K562 (cell line): ENCODE data around the gene GPN3. TPM values are rescaled to one million over a fixed set of nuclear protein-coding genes. Genes with fewer than 3 reads are reported as not detected.

ENCODE experiments used
- ATAC-seq: fragments of 200-7000 bp; cut with Tn5 transposase; 3 replicates; pipeline ENCODE4 v1.9.1; 2020; ENCODE audit warnings: moderate library complexity
- BruUV-seq: library from RNA; stranded (reverse); fragments of 400-500 nt; replicated peaks from 2 replicates; lab custom pipeline; 2021; lab: Mats Ljungman, UMichigan
- CTCF ChIA-PET: fragments of 300-600 bp; formaldehyde crosslinking; extraction: SDS; loops from one replicate; lab custom pipeline; 2021; ENCODE audit warnings: low intra/inter-chr PET ratio; lab: Yijun Ruan, JAX
- POLR2A ChIA-PET: fragments of 300-600, 350-650 bp; sonication (Branson Sonifier 250); formaldehyde crosslinking; extraction: SDS; loops from one replicate; lab custom pipeline; 2021; ENCODE audit warnings: antibody characterized with exemption, inconsistent platforms; lab: Yijun Ruan, JAX
- DNase-seq, 4 experiments: peaks; one replicate each; pipeline versions ENCODE4 v3.0.0 to v3.0.0-alpha.2; 2011 to 2018; ENCODE audit warnings: low spot score in 3 of 4, mixed read lengths in 3 of 4; ENCODE audit errors: extremely low read depth in 1 of 4
- FAIRE-seq: peaks from 2 replicates; lab custom pipeline; 2011; peaks lifted over from hg19 to GRCh38; lab: Jason Lieb, UNC
- H2AFZ ChIP-seq: 2 replicates; pipeline ENCODE4 v1.6.0; 2011; ENCODE audit warnings: low read depth, low read length, control low read depth, inconsistent platforms
- H3K27ac ChIP-seq: fragments of 200-600 bp; 3 replicates; pipeline ENCODE4 v1.8.0; 2011; ENCODE audit warnings: low read depth, mild to moderate bottlenecking, control low read depth, inconsistent platforms, low read length, moderate library complexity, mixed read lengths; ENCODE audit errors: extremely low read depth
- H3K27me3 ChIP-seq, 2 experiments: fragments of 300-600 bp in 1 of 2; 2 replicates in 1 of 2; 3 replicates in 1 of 2; pipeline versions ENCODE4 v1.6.0 to v1.8.0; 2011; ENCODE audit warnings: inconsistent platforms in 2 of 2, low read length in 2 of 2, mild to moderate bottlenecking in 1 of 2, mixed read lengths in 1 of 2, moderate library complexity in 1 of 2; ENCODE audit not compliant: control insufficient read depth in 2 of 2, insufficient read depth in 2 of 2
- H3K36me3 ChIP-seq: fragments of 300-600 bp; 3 replicates; pipeline ENCODE4 v1.8.0; 2011; ENCODE audit warnings: mild to moderate bottlenecking, low read length, inconsistent platforms; ENCODE audit not compliant: control insufficient read depth, insufficient read depth
- H3K4me1 ChIP-seq, 2 experiments: fragments of 200-600 bp in 1 of 2; replicated peaks in 1 of 2; 2 replicates in 1 of 2; 3 replicates in 1 of 2; pipeline versions ENCODE4 v1.5.1 to v1.8.0; 2011; ENCODE audit warnings: inconsistent platforms in 2 of 2, low read length in 2 of 2, mild to moderate bottlenecking in 1 of 2, mixed read lengths in 1 of 2, moderate library complexity in 1 of 2; ENCODE audit not compliant: control insufficient read depth in 2 of 2, insufficient read depth in 2 of 2
- H3K4me2 ChIP-seq: 2 replicates; pipeline ENCODE4 v1.6.1; 2011; ENCODE audit warnings: low read length, control low read depth, inconsistent platforms, mixed read lengths; ENCODE audit not compliant: insufficient read depth
- H3K4me3 ChIP-seq: fragments of 200-600 bp; sonication (generic), shearing (Covaris generic); 2 replicates; pipeline ENCODE4 v1.5.1; 2016; ENCODE audit warnings: control low read depth, inconsistent platforms
- H3K79me2 ChIP-seq: fragments of 200-600 bp; 3 replicates; pipeline ENCODE4 v1.8.0; 2011; ENCODE audit warnings: low read length, inconsistent platforms; ENCODE audit not compliant: control insufficient read depth, insufficient read depth
- H3K9ac ChIP-seq, 2 experiments: 2 replicates each; pipeline versions ENCODE4 v1.6.0 to v1.6.1; 2011; ENCODE audit warnings: low read depth in 2 of 2, low read length in 2 of 2, control low read depth in 1 of 2, inconsistent platforms in 1 of 2, mild to moderate bottlenecking in 1 of 2, mixed read lengths in 1 of 2; ENCODE audit not compliant: insufficient read depth in 1 of 2
- H3K9me1 ChIP-seq: one replicate; pipeline ENCODE4 v1.6.0; 2011; ENCODE audit warnings: inconsistent platforms, mild to moderate bottlenecking, low read length, moderate library complexity; ENCODE audit not compliant: control insufficient read depth, insufficient read depth
- H3K9me3 ChIP-seq: replicated peaks from 2 replicates; pipeline ENCODE4 v1.5.1; 2011; ENCODE audit warnings: low read depth, low read length, inconsistent platforms; ENCODE audit not compliant: control insufficient read depth, insufficient read depth
- H4K20me1 ChIP-seq: replicated peaks from 2 replicates; pipeline ENCODE4 v1.6.1; 2011; ENCODE audit warnings: low read length, inconsistent platforms, mixed read lengths; ENCODE audit not compliant: control insufficient read depth, insufficient read depth
- ASH1L ChIP-seq: fragments of 450-650 bp; IDR thresholded peaks from 2 replicates; pipeline ENCODE4 v1.6.1; 2018; ENCODE audit warnings: borderline replicate concordance, mild to moderate bottlenecking, low read depth; ENCODE audit not compliant: partially characterized antibody
- CREB1 ChIP-seq, 2 experiments: sonication (generic) in 1 of 2; formaldehyde crosslinking in 1 of 2; IDR thresholded peaks; 2 replicates each; pipeline versions ENCODE4 v1.6.1 to v1.8.0; 2012 to 2022; ENCODE audit warnings: inconsistent platforms in 1 of 2, mild to moderate bottlenecking in 1 of 2, missing genetic modification reagents in 1 of 2, moderate library complexity in 1 of 2
- HLTF ChIP-seq: fragments of 450-650 bp; IDR thresholded peaks from 2 replicates; pipeline ENCODE4 v1.6.1; 2016
- KDM5B ChIP-seq: fragments of 200-600 bp; sonication (generic); IDR thresholded peaks from 2 replicates; pipeline ENCODE4 v1.6.1; 2012; ENCODE audit warnings: low read depth, mild to moderate bottlenecking, moderate library complexity, low read length, control low read depth, inconsistent platforms; ENCODE audit not compliant: insufficient replicate concordance
- KLF6 ChIP-seq: fragments of 250-450 bp; sonication (Bioruptor Pico); IDR thresholded peaks from 2 replicates; pipeline ENCODE4 v1.4.0; 2020; ENCODE audit warnings: mild to moderate bottlenecking, moderate library complexity, borderline replicate concordance
- MTA1 ChIP-seq: fragments of 450-650 bp; IDR thresholded peaks from 2 replicates; pipeline ENCODE4 v1.6.1; 2017; ENCODE audit warnings: borderline replicate concordance
- NCOA6 ChIP-seq: fragments of 450-650 bp; IDR thresholded peaks from 2 replicates; pipeline ENCODE4 v1.6.1; 2017; ENCODE audit warnings: mild to moderate bottlenecking
- NFE2 ChIP-seq: IDR thresholded peaks from 2 replicates; pipeline ENCODE4 v1.6.1; 2014; ENCODE audit warnings: antibody characterized with exemption, low read depth
- NR2C2 ChIP-seq, 2 experiments: fragments of 200-800 bp in 1 of 2; sonication (Bioruptor generic) in 1 of 2; sonication (generic) in 1 of 2; formaldehyde crosslinking in 1 of 2; IDR thresholded peaks; 2 replicates each; pipeline versions ENCODE4 v1.6.1 to v1.8.0; 2016 to 2022; ENCODE audit warnings: mild to moderate bottlenecking in 1 of 2, missing compliant biosample characterization in 1 of 2, missing genetic modification characterization in 1 of 2, missing genetic modification reagents in 1 of 2
- POLR2B ChIP-seq: fragments of 450-650 bp; IDR thresholded peaks from 2 replicates; pipeline ENCODE4 v1.6.1; 2018; ENCODE audit warnings: low read depth; ENCODE audit not compliant: partially characterized antibody
- SIN3A ChIP-seq, 2 experiments: fragments of 150-350 bp in 1 of 2; IDR thresholded peaks; 2 replicates each; pipeline ENCODE4 v1.6.1; 2011 to 2016; ENCODE audit warnings: borderline replicate concordance in 2 of 2, low read depth in 2 of 2, low read length in 2 of 2, mild to moderate bottlenecking in 2 of 2, moderate library complexity in 2 of 2; ENCODE audit not compliant: control insufficient read depth in 1 of 2
- SNAPC5 ChIP-seq: fragments of 250-450 bp; sonication (Bioruptor Pico); IDR thresholded peaks from 2 replicates; pipeline ENCODE4 v1.8.0; 2021; ENCODE audit warnings: moderate library complexity, mild to moderate bottlenecking, inconsistent platforms
- STAG1 ChIP-seq: sonication (generic); formaldehyde crosslinking; IDR thresholded peaks from 2 replicates; pipeline ENCODE4 v1.5.0; 2020; ENCODE audit warnings: missing genetic modification reagents, borderline replicate concordance
- TAF9B ChIP-seq: fragments of 450-650 bp; IDR thresholded peaks from 2 replicates; pipeline ENCODE4 v1.6.1; 2018; ENCODE audit warnings: mild to moderate bottlenecking; ENCODE audit not compliant: partially characterized antibody
- ZNF143 ChIP-seq: sonication (generic); formaldehyde crosslinking; IDR thresholded peaks from 2 replicates; pipeline ENCODE4 v1.9.0; 2022; ENCODE audit warnings: mild to moderate bottlenecking, missing genetic modification reagents
- WGBS: fragments of 100-300 bp; shearing (Covaris generic); methylation state at CpG from one replicate; pipeline ENCODE4 v1.1.6; 2016; ENCODE audit warnings: low coverage, mixed read lengths; ENCODE audit not compliant: insufficient coverage; ENCODE audit errors: missing lambda C conversion rate; 5-methylcytosine and 5-hydroxymethylcytosine counted together
- in situ Hi-C: fragments of 300-500 bp; cut with MboI; formaldehyde crosslinking; loops from 4 replicates; pipeline ENCODE4 v1.15.0; 2018; ENCODE audit warnings: inconsistent platforms, mixed read lengths
- intact Hi-C: fragments of 100-400 bp; cut with micrococcal nuclease; formaldehyde crosslinking; loops from 2 replicates; pipeline ENCODE4 v1.14.2; 2022
- polyA plus RNA-seq, 8 experiments: library from polyadenylated mRNA; depleted of rRNA in 4 of 8; stranded (reverse) in 5 of 8; unstranded in 3 of 8; fragments of >200 nt; fragmentation: Nextera tagmentation in 2 of 8; fragmentation: Illumina TruSeq in 1 of 8; extraction: Ambion mirVana in 2 of 8; extraction: Trizol in 1 of 8; gene quantifications; 2 replicates each; pipeline versions ENCODE4 v1.2.1 to v1.2.3, GENCODE V29; 2011 to 2014; ENCODE audit warnings: inconsistent platforms in 1 of 8, missing spikeins in 1 of 8
- total RNA-seq, 7 experiments: library from RNA; depleted of rRNA in 6 of 7; stranded (reverse); fragments of >200 nt in 6 of 7; fragmentation: Illumina TruSeq in 2 of 7; extraction: Trizol in 2 of 7; gene quantifications; 2 replicates each; pipeline versions ENCODE4 v1.2.1 to v1.2.3, GENCODE V29; 2011 to 2021; ENCODE audit warnings: low replicate concordance in 1 of 7
- TF ChIP-seq, protein P1 (sequence below), 2 experiments: fragments of 450-650 bp; IDR thresholded peaks; 2 replicates each; pipeline ENCODE4 v1.6.1; 2018; ENCODE audit warnings: mild to moderate bottlenecking in 2 of 2, low read depth in 1 of 2; ENCODE audit not compliant: partially characterized antibody in 2 of 2

The GPN3 gene
- total and polyA plus RNA-seq, 9 of the 15 experiments (the other 6 are each of a cell fraction or from before 2014, with no cell fraction given), result 35.8 to 123 (median 64.2) TPM

- H3K79me2 ChIP-seq, result peaks cover 45% of the 10 kb centered on the region
- WGBS, result under 1% methylated on average over 45 of the region's 51 CpGs
- peak within 1 kb of the TSS; percentile 82 for H3K27ac ChIP-seq
- in situ Hi-C loops, result loop anchor here (5.0 kb wide), 2 partner anchors 152 to 377 kb away; no protein-coding TSS in a partner anchor
- H3K4me1 ChIP-seq, result peaks cover 6 to 13% of the 10 kb centered on the region in 2 experiments; a peak in 3 of 5 replicates
- peaks cover 66% of the 10 kb centered on the region for H3K36me3 ChIP-seq
- peak within 1 kb of the TSS; percentile 77 for H3K4me2 ChIP-seq
- no peaks in the 10 kb centered on the region for H3K27me3 ChIP-seq
- peak within 1 kb of the TSS; percentile 83 to 97 for H3K9ac ChIP-seq
- CTCF ChIA-PET, result interaction anchor here (0.6 to 3.6 kb wide), 7 partner anchors 19 to 438 kb away, joined by 3 to 30 read pairs (median 3); no protein-coding TSS in a partner anchor
- intact Hi-C loops, result loop anchor here (1.0 to 5.0 kb wide), 4 partner anchors 19 to 437 kb away; partner anchors contain the start of genes FAM216A and GPN3
- no peaks in the 10 kb centered on the region for H3K9me1 ChIP-seq
- H3K9me3 ChIP-seq, result no peaks in the 10 kb centered on the region
- BruUV-seq, result TSS peak; percentile 64
- H3K4me3 ChIP-seq, result peak within 1 kb of the TSS; percentile 60
- H4K20me1 ChIP-seq, result no peaks in the 10 kb centered on the region
- POLR2A ChIA-PET, result interaction anchor here (0.5 to 2.7 kb wide), 34 partner anchors 9 to 619 kb away, joined by 3 to 22 read pairs (median 3); partner anchors contain the start of genes FAM216A, GPN3, RAD9B and VPS29
- FAIRE-seq (peak; percentile 88), ATAC-seq (peak; percentile 97), DNase-seq (peak; percentile 86 to 97 (median 89))
- peak within 1 kb of the TSS; percentile 87 for H2AFZ ChIP-seq
- TF ChIP-seq POLR2B (peak; percentile 90), CREB1 (IDR thresholded peaks at IDR 0.05) (no peak), CREB1 (CRISPR knock-in tag; IDR thresholded peaks at IDR 0.05) (0 out of 2 replicates have a peak, but pooled peaks have one; percentile 26), MTA1 (no peak), NCOA6 (no peak), NR2C2 (CRISPR knock-in tag; IDR thresholded peaks at IDR 0.05) (0 out of 2 replicates have a peak, but pooled peaks have one; percentile 31), NR2C2 (tag; IDR thresholded peaks at IDR 0.05) (peak; percentile 84), STAG1 (CRISPR knock-in tag) (peak; percentile 90; the same call in 1 of the 2 replicates), ZNF143 (CRISPR knock-in tag) (no peak), KDM5B (peak; percentile 63), SIN3A (IDR thresholded peaks at IDR 0.05; ENCODE audit: borderline replicate concordance in 2 of 2, control insufficient read depth in 1 of 2, low read depth in 2 of 2, low read length in 2 of 2) (peak; percentile 80 to 85; a peak in 2 of 4 replicates), SNAPC5 (CRISPR knock-in tag) (no peak), TAF9B (peak; percentile 79), KLF6 (CRISPR knock-in tag) (peak; percentile 77; the same call in 1 of the 2 replicates), ASH1L (peak; percentile 74), HLTF (peak; percentile 32; the same call in 1 of the 2 replicates), NFE2 (no peak)
- TF ChIP-seq, protein P1, sequence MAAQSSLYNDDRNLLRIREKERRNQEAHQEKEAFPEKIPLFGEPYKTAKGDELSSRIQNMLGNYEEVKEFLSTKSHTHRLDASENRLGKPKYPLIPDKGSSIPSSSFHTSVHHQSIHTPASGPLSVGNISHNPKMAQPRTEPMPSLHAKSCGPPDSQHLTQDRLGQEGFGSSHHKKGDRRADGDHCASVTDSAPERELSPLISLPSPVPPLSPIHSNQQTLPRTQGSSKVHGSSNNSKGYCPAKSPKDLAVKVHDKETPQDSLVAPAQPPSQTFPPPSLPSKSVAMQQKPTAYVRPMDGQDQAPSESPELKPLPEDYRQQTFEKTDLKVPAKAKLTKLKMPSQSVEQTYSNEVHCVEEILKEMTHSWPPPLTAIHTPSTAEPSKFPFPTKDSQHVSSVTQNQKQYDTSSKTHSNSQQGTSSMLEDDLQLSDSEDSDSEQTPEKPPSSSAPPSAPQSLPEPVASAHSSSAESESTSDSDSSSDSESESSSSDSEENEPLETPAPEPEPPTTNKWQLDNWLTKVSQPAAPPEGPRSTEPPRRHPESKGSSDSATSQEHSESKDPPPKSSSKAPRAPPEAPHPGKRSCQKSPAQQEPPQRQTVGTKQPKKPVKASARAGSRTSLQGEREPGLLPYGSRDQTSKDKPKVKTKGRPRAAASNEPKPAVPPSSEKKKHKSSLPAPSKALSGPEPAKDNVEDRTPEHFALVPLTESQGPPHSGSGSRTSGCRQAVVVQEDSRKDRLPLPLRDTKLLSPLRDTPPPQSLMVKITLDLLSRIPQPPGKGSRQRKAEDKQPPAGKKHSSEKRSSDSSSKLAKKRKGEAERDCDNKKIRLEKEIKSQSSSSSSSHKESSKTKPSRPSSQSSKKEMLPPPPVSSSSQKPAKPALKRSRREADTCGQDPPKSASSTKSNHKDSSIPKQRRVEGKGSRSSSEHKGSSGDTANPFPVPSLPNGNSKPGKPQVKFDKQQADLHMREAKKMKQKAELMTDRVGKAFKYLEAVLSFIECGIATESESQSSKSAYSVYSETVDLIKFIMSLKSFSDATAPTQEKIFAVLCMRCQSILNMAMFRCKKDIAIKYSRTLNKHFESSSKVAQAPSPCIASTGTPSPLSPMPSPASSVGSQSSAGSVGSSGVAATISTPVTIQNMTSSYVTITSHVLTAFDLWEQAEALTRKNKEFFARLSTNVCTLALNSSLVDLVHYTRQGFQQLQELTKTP (IDR thresholded peaks at IDR 0.05; ENCODE audit: low read depth in 1 of 2, partially characterized antibody in 2 of 2), result peak in 1 of 2 experiments; percentile 54
Observed at GRCh38 chr12:110449799-110450497, 18.1 kb downstream of the GPN3 start, which contains the start of gene ARPC3. Gene ARPC3, minus strand, starts transcription at chr12:110450337. Its CDS starts 77 bp downstream, at chr12:110450260.
